GM19035 (cell line): ENCODE results near the gene P3H2.

Source experiments
- ATAC-seq: cut with Tn5 transposase; IDR thresholded peaks from one replicate; pipeline ENCODE4 v1.9.1; 2021; ENCODE audit not compliant: unreplicated experiment

P3H2 gene

GRCh38 chr3:190056742-190057141 is 64.0 kb downstream of the P3H2 start:
- ATAC-seq = no peak

DNA sequence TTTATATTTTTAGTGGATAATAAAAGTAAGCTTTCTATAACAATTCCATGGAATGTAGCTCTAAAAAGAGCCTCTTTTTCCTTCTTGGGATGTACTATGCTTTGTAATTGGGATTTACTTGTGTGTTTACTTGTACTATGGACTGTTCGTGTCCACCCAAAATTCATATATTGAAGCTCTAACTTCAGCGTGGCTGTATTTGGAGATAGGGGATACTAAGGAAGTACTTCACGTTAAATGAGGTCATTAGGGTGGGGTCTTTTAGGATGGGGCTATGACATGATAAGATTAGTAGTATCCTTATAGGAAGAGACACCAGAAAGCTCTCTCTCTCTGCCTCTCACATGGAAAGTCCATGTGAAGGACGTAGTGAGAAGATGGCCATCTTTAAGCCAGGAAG is 64.9 kb downstream of the P3H2 start:
- no peak for ATAC-seq

GRCh38 chr3:190053919-190054672 is 66.6 kb downstream of the P3H2 start:
- ATAC-seq = no peak

DNA sequence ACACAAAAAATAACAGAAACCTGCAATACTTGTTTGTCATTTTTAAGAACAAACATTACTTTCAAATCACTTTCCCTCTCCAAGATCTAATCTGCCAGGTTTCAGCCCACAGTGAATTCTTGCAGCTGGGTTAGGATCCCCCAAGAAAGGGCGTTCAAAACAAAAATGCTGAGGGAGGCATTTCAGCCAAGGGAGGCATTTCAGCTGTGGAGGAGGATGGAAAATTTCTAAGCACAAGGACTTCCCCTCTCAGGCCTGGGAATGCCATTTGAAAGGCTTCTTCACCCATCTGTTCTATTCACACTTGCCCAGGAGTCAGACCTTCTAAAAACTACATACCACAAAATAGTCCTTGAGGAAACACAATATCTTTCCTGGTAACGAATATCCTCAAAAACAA is 69.1 kb downstream of the P3H2 start:
- no peak for ATAC-seq

GRCh38 chr3:190048932-190049441 is 71.7 kb downstream of the P3H2 start:
- ATAC-seq = no peak

DNA sequence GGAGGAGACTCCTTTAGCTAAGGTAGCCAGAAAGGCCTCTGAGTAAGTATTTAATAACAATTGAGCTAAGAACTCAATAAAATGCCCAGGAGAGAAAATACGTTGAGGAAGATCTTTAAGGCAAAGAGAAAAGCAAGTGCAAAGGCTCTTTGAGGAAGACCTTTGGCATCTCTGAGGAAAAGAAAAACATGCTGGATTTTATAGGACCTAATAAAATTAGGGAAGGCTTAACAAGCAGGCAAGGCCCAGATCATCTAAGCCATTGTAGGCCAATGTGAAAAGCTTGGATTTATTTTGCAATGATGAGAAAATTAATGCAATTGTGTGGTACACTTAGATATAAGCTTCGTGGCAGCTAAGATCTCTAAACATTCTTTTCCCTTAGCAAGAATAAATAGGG is 75.7 kb downstream of the P3H2 start:
- ATAC-seq = no peak

GRCh38 chr3:190044142-190044541 is 76.6 kb downstream of the P3H2 start:
- no peak for ATAC-seq

DNA sequence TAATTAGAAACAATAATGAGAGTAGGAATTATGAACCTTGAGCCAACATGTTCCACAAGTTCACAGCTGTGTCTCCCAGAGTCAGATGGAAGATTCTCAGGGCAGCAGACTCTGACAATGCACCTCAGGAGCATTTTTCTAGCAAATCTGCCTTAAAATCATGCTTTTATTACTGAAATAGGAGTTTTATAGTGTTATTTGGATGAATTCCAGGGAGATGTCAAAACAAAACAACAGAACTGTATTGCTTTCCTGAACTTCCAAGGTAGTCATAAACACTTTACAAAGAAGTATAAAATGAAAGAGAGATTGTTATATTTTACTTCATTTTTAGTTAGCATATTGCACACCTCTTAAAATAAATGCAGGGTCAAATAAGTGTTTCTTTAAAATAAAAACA is 77.0 kb downstream of the P3H2 start:
- ATAC-seq = no peak

DNA sequence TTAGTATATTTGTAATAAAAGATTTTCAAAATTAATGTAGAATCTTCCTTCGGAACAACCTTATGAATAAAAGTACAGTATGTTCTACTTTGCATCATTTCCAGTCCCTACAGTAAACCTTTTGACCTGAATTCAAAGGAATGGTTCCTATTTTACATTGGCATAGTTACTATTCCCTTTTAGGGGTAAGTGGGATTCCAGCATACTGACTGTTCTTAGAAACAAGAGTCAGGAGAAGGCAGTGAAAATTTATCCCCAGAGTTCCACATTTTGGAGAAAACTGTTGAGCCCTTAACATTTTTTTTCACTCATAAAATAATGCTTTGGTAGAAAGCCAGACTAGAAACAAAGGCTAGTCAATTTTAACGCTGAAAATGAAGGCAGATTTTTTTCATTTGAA is 78.1 kb downstream of the P3H2 start:
- no peak for ATAC-seq

GRCh38 chr3:190041333-190042041 is 79.2 kb downstream of the P3H2 start:
- no peak for ATAC-seq

DNA sequence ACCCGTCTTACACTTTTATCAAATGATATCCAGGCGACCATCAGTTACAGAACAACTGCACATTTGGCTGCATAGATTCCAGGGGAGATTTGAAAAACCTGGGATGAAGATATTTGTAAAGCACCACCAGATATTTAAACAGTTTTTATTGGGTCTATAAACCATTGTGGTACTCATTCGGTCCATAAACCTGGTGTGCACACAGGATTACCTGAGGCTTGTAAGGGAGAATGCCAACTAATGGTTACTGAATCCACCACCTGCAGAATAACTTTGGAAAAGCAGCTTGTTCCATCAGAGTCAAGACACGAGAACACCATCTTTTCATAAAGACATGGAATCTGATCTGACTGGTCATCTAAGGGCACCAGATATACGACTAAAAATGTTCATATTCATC is 80.6 kb downstream of the P3H2 start:
- ATAC-seq = no peak

GRCh38 chr3:190038050-190038933 is 82.4 kb downstream of the P3H2 start:
- no peak for ATAC-seq

DNA sequence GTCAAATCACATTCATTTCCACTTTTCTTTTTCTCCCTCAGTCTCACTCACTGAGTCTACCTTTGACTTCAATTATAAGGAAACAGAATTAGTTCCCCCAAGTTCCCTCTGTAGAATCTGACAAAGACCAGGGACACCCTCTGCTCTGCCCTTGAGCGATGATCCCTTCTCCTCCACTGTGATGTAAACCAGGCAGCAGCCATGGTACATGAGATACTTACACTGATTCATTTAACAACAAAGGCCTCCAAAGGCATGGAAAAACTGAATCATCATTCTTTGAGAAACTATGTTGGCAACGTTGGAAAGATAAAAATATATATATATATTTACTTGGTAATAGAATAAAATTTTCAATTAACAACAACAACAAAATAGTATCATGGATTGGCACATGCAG is 84.1 kb downstream of the P3H2 start:
- ATAC-seq = no peak

GRCh38 chr3:190034446-190034845 is 86.3 kb downstream of the P3H2 start:
- no peak for ATAC-seq

GRCh38 chr3:190032923-190033322 is 87.8 kb downstream of the P3H2 start:
- no peak for ATAC-seq

GRCh38 chr3:190031887-190032752 is 88.6 kb downstream of the P3H2 start:
- ATAC-seq = no peak

DNA sequence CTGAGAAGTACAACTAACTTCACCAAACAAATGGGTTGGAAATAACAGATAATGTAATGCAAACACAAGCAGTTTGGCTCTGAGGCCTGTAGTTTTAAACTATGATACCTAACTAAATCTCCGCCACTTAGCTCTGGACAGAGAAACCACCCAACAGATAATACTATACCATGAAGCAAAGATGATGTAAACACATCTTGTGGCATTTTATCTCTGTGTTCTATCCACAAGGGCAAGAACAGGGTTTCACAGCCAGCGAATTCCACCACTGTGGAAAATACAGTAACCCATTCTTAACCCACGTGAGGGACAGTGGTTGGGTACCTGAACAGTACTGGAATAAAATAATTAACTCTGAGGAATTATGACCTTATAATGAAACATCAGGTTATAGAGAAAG is 93.6 kb downstream of the P3H2 start:
- no peak for ATAC-seq

GRCh38 chr3:190026154-190026553 is 94.5 kb downstream of the P3H2 start:
- ATAC-seq = no peak

DNA sequence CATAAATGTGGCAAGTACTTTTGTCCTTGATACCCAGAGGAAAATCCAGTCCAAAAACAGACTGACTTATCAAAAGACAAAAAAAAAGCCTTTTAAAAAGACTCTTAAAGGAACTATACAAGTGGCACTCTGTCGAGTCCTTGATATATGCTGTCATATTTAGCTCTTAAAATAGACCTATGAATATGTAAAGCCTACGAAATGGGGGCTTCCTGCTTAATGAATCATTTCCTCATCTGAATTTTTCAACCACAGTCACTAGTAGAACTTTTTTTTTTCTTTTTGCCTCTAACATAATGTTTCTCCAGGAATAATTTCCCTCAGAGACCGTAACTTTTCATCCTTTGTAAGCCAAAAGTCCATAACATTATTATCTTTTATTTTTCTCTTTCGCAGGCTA is 95.8 kb downstream of the P3H2 start:
- ATAC-seq = no peak

GRCh38 chr3:190019844-190020243 is 100.9 kb downstream of the P3H2 start:
- ATAC-seq = no peak

- ATAC-seq = no peak
These were observed 101.7 kb downstream of the P3H2 start for GRCh38 chr3:190019006-190019405.
